ENCODE measurements around the gene ZNF827.

- TF ChIP-seq GATA2 (IDR thresholded peaks at IDR 0.05; ENCODE audit: low read depth, low read length) = no peak
- no peak for TF ChIP-seq GATA3 (IDR thresholded peaks at IDR 0.05; ENCODE audit: low read depth, low read length)
Measured at GRCh38 chr4:145976680-145977079, 38.1 kb upstream of the ZNF827 start.

Measured in SH-SY5Y (cell line).